K562 (cell line): ENCODE measurements around the gene FRMD3. TPM values are rescaled to one million over a fixed set of nuclear protein-coding genes. Genes with fewer than 3 reads are reported as not detected.

ENCODE experiments used
- ATAC-seq: fragments of 200-7000 bp; cut with Tn5 transposase; 3 replicates; pipeline ENCODE4 v1.9.1; 2020; ENCODE audit warnings: moderate library complexity
- BruUV-seq: library from RNA; stranded (reverse); fragments of 400-500 nt; replicated peaks from 2 replicates; lab custom pipeline; 2021; lab: Mats Ljungman, UMichigan
- CTCF ChIA-PET: fragments of 300-600 bp; formaldehyde crosslinking; extraction: SDS; loops from one replicate; lab custom pipeline; 2021; ENCODE audit warnings: low intra/inter-chr PET ratio; lab: Yijun Ruan, JAX
- POLR2A ChIA-PET: fragments of 300-600, 350-650 bp; sonication (Branson Sonifier 250); formaldehyde crosslinking; extraction: SDS; loops from one replicate; lab custom pipeline; 2021; ENCODE audit warnings: antibody characterized with exemption, inconsistent platforms; lab: Yijun Ruan, JAX
- DNase-seq, 4 experiments: peaks; one replicate each; pipeline versions ENCODE4 v3.0.0 to v3.0.0-alpha.2; 2011 to 2018; ENCODE audit warnings: low spot score in 3 of 4, mixed read lengths in 3 of 4; ENCODE audit errors: extremely low read depth in 1 of 4
- FAIRE-seq: peaks from 2 replicates; lab custom pipeline; 2011; peaks lifted over from hg19 to GRCh38; lab: Jason Lieb, UNC
- H2AFZ ChIP-seq: 2 replicates; pipeline ENCODE4 v1.6.0; 2011; ENCODE audit warnings: low read depth, low read length, control low read depth, inconsistent platforms
- H3K27ac ChIP-seq: fragments of 200-600 bp; 3 replicates; pipeline ENCODE4 v1.8.0; 2011; ENCODE audit warnings: low read depth, mild to moderate bottlenecking, control low read depth, inconsistent platforms, low read length, moderate library complexity, mixed read lengths; ENCODE audit errors: extremely low read depth
- H3K27me3 ChIP-seq, 2 experiments: fragments of 300-600 bp in 1 of 2; 2 replicates in 1 of 2; 3 replicates in 1 of 2; pipeline versions ENCODE4 v1.6.0 to v1.8.0; 2011; ENCODE audit warnings: inconsistent platforms in 2 of 2, low read length in 2 of 2, mild to moderate bottlenecking in 1 of 2, mixed read lengths in 1 of 2, moderate library complexity in 1 of 2; ENCODE audit not compliant: control insufficient read depth in 2 of 2, insufficient read depth in 2 of 2
- H3K36me3 ChIP-seq: fragments of 300-600 bp; 3 replicates; pipeline ENCODE4 v1.8.0; 2011; ENCODE audit warnings: mild to moderate bottlenecking, low read length, inconsistent platforms; ENCODE audit not compliant: control insufficient read depth, insufficient read depth
- H3K4me1 ChIP-seq, 2 experiments: fragments of 200-600 bp in 1 of 2; replicated peaks in 1 of 2; 2 replicates in 1 of 2; 3 replicates in 1 of 2; pipeline versions ENCODE4 v1.5.1 to v1.8.0; 2011; ENCODE audit warnings: inconsistent platforms in 2 of 2, low read length in 2 of 2, mild to moderate bottlenecking in 1 of 2, mixed read lengths in 1 of 2, moderate library complexity in 1 of 2; ENCODE audit not compliant: control insufficient read depth in 2 of 2, insufficient read depth in 2 of 2
- H3K4me2 ChIP-seq: 2 replicates; pipeline ENCODE4 v1.6.1; 2011; ENCODE audit warnings: low read length, control low read depth, inconsistent platforms, mixed read lengths; ENCODE audit not compliant: insufficient read depth
- H3K4me3 ChIP-seq: fragments of 200-600 bp; sonication (generic), shearing (Covaris generic); 2 replicates; pipeline ENCODE4 v1.5.1; 2016; ENCODE audit warnings: control low read depth, inconsistent platforms
- H3K79me2 ChIP-seq: fragments of 200-600 bp; 3 replicates; pipeline ENCODE4 v1.8.0; 2011; ENCODE audit warnings: low read length, inconsistent platforms; ENCODE audit not compliant: control insufficient read depth, insufficient read depth
- H3K9ac ChIP-seq, 2 experiments: 2 replicates each; pipeline versions ENCODE4 v1.6.0 to v1.6.1; 2011; ENCODE audit warnings: low read depth in 2 of 2, low read length in 2 of 2, control low read depth in 1 of 2, inconsistent platforms in 1 of 2, mild to moderate bottlenecking in 1 of 2, mixed read lengths in 1 of 2; ENCODE audit not compliant: insufficient read depth in 1 of 2
- H3K9me1 ChIP-seq: one replicate; pipeline ENCODE4 v1.6.0; 2011; ENCODE audit warnings: inconsistent platforms, mild to moderate bottlenecking, low read length, moderate library complexity; ENCODE audit not compliant: control insufficient read depth, insufficient read depth
- H3K9me3 ChIP-seq: replicated peaks from 2 replicates; pipeline ENCODE4 v1.5.1; 2011; ENCODE audit warnings: low read depth, low read length, inconsistent platforms; ENCODE audit not compliant: control insufficient read depth, insufficient read depth
- H4K20me1 ChIP-seq: replicated peaks from 2 replicates; pipeline ENCODE4 v1.6.1; 2011; ENCODE audit warnings: low read length, inconsistent platforms, mixed read lengths; ENCODE audit not compliant: control insufficient read depth, insufficient read depth
- HINFP ChIP-seq: fragments of 450-650 bp; conservative IDR thresholded peaks from 2 replicates; pipeline ENCODE4 v1.6.1; 2016; ENCODE audit warnings: missing genetic modification characterization, low read depth, mild to moderate bottlenecking, control low read depth, missing compliant biosample characterization
- HMG20A ChIP-seq: fragments of 450-650 bp; formaldehyde crosslinking; conservative IDR thresholded peaks from 2 replicates; pipeline ENCODE4 v1.4.0; 2020; ENCODE audit warnings: mild to moderate bottlenecking, mixed read lengths
- NBN ChIP-seq: fragments of 450-650 bp; IDR thresholded peaks from 2 replicates; pipeline ENCODE4 v1.6.1; 2016; ENCODE audit warnings: low read depth, mild to moderate bottlenecking
- NFIX ChIP-seq: fragments of 250-450 bp; sonication (Bioruptor Pico); IDR thresholded peaks from 2 replicates; pipeline ENCODE4 v1.4.0; 2020; ENCODE audit warnings: low read depth, mild to moderate bottlenecking, moderate library complexity
- POLR2AphosphoS2 ChIP-seq: IDR thresholded peaks from 2 replicates; pipeline ENCODE4 v1.6.1; 2012; ENCODE audit warnings: low read length, improper control_type of control experiment
- RBFOX2 ChIP-seq: fragments of 200-400 bp; formaldehyde crosslinking; IDR thresholded peaks from 2 replicates; pipeline ENCODE4 v1.6.1; 2017; ENCODE audit warnings: low read depth, mild to moderate bottlenecking, low read length, moderate library complexity
- TSC22D4 ChIP-seq: fragments of 450-650 bp; IDR thresholded peaks from 2 replicates; pipeline ENCODE4 v1.6.1; 2016; ENCODE audit warnings: missing genetic modification characterization, missing biosample characterization, control low read depth
- ZKSCAN1 ChIP-seq: fragments of 150-350 bp; IDR thresholded peaks from 2 replicates; pipeline ENCODE4 v1.6.1; 2016; ENCODE audit warnings: low read depth, low read length
- WGBS: fragments of 100-300 bp; shearing (Covaris generic); methylation state at CpG from one replicate; pipeline ENCODE4 v1.1.6; 2016; ENCODE audit warnings: low coverage, mixed read lengths; ENCODE audit not compliant: insufficient coverage; ENCODE audit errors: missing lambda C conversion rate; 5-methylcytosine and 5-hydroxymethylcytosine counted together
- in situ Hi-C: fragments of 300-500 bp; cut with MboI; formaldehyde crosslinking; loops from 4 replicates; pipeline ENCODE4 v1.15.0; 2018; ENCODE audit warnings: inconsistent platforms, mixed read lengths
- intact Hi-C: fragments of 100-400 bp; cut with micrococcal nuclease; formaldehyde crosslinking; loops from 2 replicates; pipeline ENCODE4 v1.14.2; 2022
- polyA plus RNA-seq, 8 experiments: library from polyadenylated mRNA; depleted of rRNA in 4 of 8; stranded (reverse) in 5 of 8; unstranded in 3 of 8; fragments of >200 nt; fragmentation: Nextera tagmentation in 2 of 8; fragmentation: Illumina TruSeq in 1 of 8; extraction: Ambion mirVana in 2 of 8; extraction: Trizol in 1 of 8; gene quantifications; 2 replicates each; pipeline versions ENCODE4 v1.2.1 to v1.2.3, GENCODE V29; 2011 to 2014; ENCODE audit warnings: inconsistent platforms in 1 of 8, missing spikeins in 1 of 8
- total RNA-seq, 7 experiments: library from RNA; depleted of rRNA in 6 of 7; stranded (reverse); fragments of >200 nt in 6 of 7; fragmentation: Illumina TruSeq in 2 of 7; extraction: Trizol in 2 of 7; gene quantifications; 2 replicates each; pipeline versions ENCODE4 v1.2.1 to v1.2.3, GENCODE V29; 2011 to 2021; ENCODE audit warnings: low replicate concordance in 1 of 7

FRMD3 gene
- total and polyA plus RNA-seq, 9 of the 15 experiments (the other 6 are each of a cell fraction or from before 2014, with no cell fraction given): 0.09 to 0.51 (median 0.21) TPM

GRCh38 chr9:83457005-83457404, 81.2 kb downstream of the FRMD3 start:
- H3K27ac ChIP-seq: no peak overlapping the region
- BruUV-seq: no TSS peak
- no peak overlapping the region for H2AFZ ChIP-seq
- no peaks in the 10 kb centered on the region for H3K9me3 ChIP-seq
- no peaks in the 10 kb centered on the region for H3K9me1 ChIP-seq
- WGBS: 3% methylated on average over 3 of the region's 3 CpGs
- H3K4me1 ChIP-seq: no peaks in the 10 kb centered on the region
- no peak overlapping the region for H3K9ac ChIP-seq
- H3K79me2 ChIP-seq: no peaks in the 10 kb centered on the region
- DNase-seq (no peak), ATAC-seq (no peak), FAIRE-seq (no peak)
- in situ Hi-C loops: no loop called here
- intact Hi-C loops: no loop called here
- H3K27me3 ChIP-seq: no peaks in the 10 kb centered on the region
- CTCF ChIA-PET: no interaction called here
- POLR2A ChIA-PET: no interaction called here
- no peaks in the 10 kb centered on the region for H3K36me3 ChIP-seq
- H4K20me1 ChIP-seq: no peaks in the 10 kb centered on the region
- H3K4me2 ChIP-seq: no peak overlapping the region
- no peak for TF ChIP-seq TSC22D4 (tag)
- no peak for TF ChIP-seq ZKSCAN1
- no peak for TF ChIP-seq POLR2AphosphoS2
- TF ChIP-seq NBN: no peak
- TF ChIP-seq RBFOX2: no peak
- no peak for TF ChIP-seq HMG20A
- no peak for TF ChIP-seq HINFP (tag)
- no peak for TF ChIP-seq NFIX (CRISPR knock-in tag)
- H3K4me3 ChIP-seq: no peak overlapping the region
